Peyer's patch (tissue), 4 donors: ENCODE data around the gene ITCH.

Experiments used
- POLR2A ChIP-seq, 2 donors: fragments of 450-650 bp; IDR thresholded peaks; one replicate each; pipeline ENCODE4 v1.5.1; 2017; ENCODE audit warnings: antibody characterized with exemption in 2 of 2, mild to moderate bottlenecking in 2 of 2, moderate library complexity in 2 of 2
- TF ChIP-seq, protein P1 (sequence below), 6 experiments: fragments of 450-650 bp in 4 of 6; fragments of 200-600 bp in 2 of 6; sonication (generic) in 1 of 6; IDR thresholded peaks; one replicate each; pipeline ENCODE4 v1.5.1; 2017 to 2019; ENCODE audit warnings: antibody characterized with exemption in 6 of 6, mild to moderate bottlenecking in 3 of 6, moderate library complexity in 1 of 6

GRCh38 chr20:34382174-34382573 is 19.1 kb downstream of the ITCH start:
- TF ChIP-seq, protein P1, sequence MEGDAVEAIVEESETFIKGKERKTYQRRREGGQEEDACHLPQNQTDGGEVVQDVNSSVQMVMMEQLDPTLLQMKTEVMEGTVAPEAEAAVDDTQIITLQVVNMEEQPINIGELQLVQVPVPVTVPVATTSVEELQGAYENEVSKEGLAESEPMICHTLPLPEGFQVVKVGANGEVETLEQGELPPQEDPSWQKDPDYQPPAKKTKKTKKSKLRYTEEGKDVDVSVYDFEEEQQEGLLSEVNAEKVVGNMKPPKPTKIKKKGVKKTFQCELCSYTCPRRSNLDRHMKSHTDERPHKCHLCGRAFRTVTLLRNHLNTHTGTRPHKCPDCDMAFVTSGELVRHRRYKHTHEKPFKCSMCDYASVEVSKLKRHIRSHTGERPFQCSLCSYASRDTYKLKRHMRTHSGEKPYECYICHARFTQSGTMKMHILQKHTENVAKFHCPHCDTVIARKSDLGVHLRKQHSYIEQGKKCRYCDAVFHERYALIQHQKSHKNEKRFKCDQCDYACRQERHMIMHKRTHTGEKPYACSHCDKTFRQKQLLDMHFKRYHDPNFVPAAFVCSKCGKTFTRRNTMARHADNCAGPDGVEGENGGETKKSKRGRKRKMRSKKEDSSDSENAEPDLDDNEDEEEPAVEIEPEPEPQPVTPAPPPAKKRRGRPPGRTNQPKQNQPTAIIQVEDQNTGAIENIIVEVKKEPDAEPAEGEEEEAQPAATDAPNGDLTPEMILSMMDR (IDR thresholded peaks at IDR 0.05) = no peak
- no peak for TF ChIP-seq POLR2A (IDR thresholded peaks at IDR 0.05)
